Motor neuron (in vitro differentiated cells): ENCODE results near the gene SEMA6A. TPM values are rescaled to one million over a fixed set of nuclear protein-coding genes. Genes with fewer than 3 reads are reported as not detected.
"Not testable (repeated sequence)": the region's sequence is repeated elsewhere in the genome, so short reads cannot be mapped to it uniquely, and the experiment has no call there.

Experiments
- ATAC-seq, 8 experiments: fragments of 200-7000 bp; cut with Tn5 transposase; replicated peaks in 6 of 8; 2 replicates each; pipeline ENCODE4 v1.8.0; 2021; ENCODE audit warnings: mild to moderate bottlenecking in 8 of 8, moderate library complexity in 8 of 8
- H3K27ac ChIP-seq, 2 donors: fragments of 250-450 bp; sonication (Bioruptor Pico); 2 replicates each; pipeline ENCODE4 v1.9.0; 2021; ENCODE audit warnings: antibody characterized with exemption in 2 of 2, mild to moderate bottlenecking in 2 of 2, moderate library complexity in 1 of 2
- H3K4me1 ChIP-seq, 2 donors: fragments of 250-450 bp; sonication (Bioruptor Pico); replicated peaks in 1 of 2; 2 replicates each; pipeline ENCODE4 v1.6.1; 2021; ENCODE audit warnings: antibody characterized with exemption in 2 of 2, mild to moderate bottlenecking in 2 of 2, moderate library complexity in 1 of 2
- H3K4me3 ChIP-seq, 5 donors: fragments of 250-450 bp; sonication (Bioruptor Pico); 2 replicates each; pipeline ENCODE4 v1.9.0; 2021; ENCODE audit warnings: antibody characterized with exemption in 5 of 5, mild to moderate bottlenecking in 5 of 5, moderate library complexity in 4 of 5
- WGBS, 10 experiments: fragments of 450-650 bp; shearing (Covaris generic); methylation state at CpG; one replicate each; pipeline ENCODE4 v1.0.0; 2022; 5-methylcytosine and 5-hydroxymethylcytosine counted together
- in situ Hi-C, 9 experiments: fragments of 400-800 bp; cut with MboI; loops; one replicate each; pipeline ENCODE4 v1.15.0; 2021; ENCODE audit warnings: low sequenced_read_pairs in 9 of 9, low pct_unique_long_range_greater_than_20kb in 2 of 9; ENCODE audit not compliant: unreplicated experiment in 9 of 9
- total RNA-seq, 8 experiments: library from RNA; unstranded; fragments of 300-600 nt; gene quantifications; 2 replicates each; pipeline versions ENCODE4 v1.2.3 to v1.2.4, GENCODE V29; 2022

The SEMA6A gene
- total RNA-seq, 8 experiments from 2014 or later: 2.6 to 35.9 (median 20.0) TPM

DNA sequence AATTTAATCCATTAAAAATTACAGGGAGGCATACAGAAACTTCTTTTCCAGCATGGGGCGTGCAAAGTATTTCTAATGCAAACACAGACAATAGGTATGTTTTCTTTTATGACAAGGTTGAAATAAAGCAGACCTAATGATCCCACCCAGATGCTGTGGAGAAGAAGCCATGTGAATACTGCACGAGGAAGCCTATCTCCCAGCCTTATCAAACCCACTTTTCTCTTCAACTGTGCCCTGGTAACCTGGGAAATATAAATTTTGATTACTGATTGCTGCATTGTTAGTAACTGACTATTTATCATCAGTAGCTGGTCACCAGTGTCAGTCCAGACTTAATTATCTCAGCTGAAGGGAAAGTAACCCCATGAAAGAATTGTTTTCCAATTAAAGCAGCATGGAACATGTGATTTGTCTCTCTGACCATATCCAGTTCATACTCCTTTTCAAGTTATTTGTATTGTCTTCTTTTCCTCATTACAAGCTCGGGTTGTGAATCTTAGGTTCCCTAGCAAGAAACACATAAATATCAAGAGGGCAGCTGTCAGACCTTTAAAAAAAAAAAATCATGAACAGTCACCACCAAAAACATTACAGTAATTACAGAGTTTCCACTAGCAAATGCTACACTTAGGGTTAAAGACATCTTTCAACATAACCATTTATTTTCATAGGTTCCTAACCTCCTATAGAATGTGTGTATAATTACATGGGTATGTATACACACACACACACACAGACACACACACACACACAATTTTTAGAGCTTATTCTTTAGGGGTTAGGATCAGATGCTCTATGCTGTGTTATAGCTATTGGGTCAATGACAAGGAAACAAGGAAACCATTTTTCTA is 50.3 kb downstream of the SEMA6A start:
- Histone ChIP-seq H3K27ac (no peak overlapping the region), H3K4me1 (peaks cover 52 to 66% of the 10 kb centered on the region in 2 donors), H3K4me3 (no peak overlapping the region)
- in situ Hi-C loops: no loop called here
- WGBS, 10 experiments: 14 to 100% (median 50%) methylated on average over 1 to 3 of the region's 3 CpGs; no CpG with 5 or more reads in 1 of the 10 experiments
- peak in 5 of 8 experiments; percentile 62 to 83 (median 74) for ATAC-seq

DNA sequence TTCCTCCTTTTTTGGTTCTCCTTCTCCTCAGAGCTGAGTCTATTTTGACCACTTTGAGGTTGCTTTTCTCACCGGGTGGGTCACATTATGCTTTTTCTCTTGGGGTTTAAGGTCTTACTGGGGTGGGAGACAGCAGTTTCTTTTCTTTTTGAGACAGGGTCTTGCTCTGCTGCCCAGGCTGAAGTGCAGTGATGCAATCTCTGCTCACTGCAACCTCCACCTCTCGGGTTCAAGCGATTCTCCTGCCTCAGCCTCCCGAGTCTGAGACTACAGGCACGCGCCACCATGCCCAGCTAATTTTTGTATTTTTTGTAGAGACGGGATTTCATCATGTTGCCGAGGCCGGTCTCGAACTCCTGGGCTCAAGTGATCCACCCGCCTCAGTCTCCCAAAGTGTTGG is 51.4 kb downstream of the SEMA6A start:
- 20 to 100% (median 98%) methylated on average over 1 to 6 of the region's 11 CpGs; no CpG with 5 or more reads in 1 of the 10 experiments for WGBS, 10 experiments
- in situ Hi-C loops, H3K27ac ChIP-seq, H3K4me3 ChIP-seq, ATAC-seq: not testable (repeated sequence)
- peaks cover 53 to 64% of the 10 kb centered on the region in 2 donors for H3K4me1 ChIP-seq

DNA sequence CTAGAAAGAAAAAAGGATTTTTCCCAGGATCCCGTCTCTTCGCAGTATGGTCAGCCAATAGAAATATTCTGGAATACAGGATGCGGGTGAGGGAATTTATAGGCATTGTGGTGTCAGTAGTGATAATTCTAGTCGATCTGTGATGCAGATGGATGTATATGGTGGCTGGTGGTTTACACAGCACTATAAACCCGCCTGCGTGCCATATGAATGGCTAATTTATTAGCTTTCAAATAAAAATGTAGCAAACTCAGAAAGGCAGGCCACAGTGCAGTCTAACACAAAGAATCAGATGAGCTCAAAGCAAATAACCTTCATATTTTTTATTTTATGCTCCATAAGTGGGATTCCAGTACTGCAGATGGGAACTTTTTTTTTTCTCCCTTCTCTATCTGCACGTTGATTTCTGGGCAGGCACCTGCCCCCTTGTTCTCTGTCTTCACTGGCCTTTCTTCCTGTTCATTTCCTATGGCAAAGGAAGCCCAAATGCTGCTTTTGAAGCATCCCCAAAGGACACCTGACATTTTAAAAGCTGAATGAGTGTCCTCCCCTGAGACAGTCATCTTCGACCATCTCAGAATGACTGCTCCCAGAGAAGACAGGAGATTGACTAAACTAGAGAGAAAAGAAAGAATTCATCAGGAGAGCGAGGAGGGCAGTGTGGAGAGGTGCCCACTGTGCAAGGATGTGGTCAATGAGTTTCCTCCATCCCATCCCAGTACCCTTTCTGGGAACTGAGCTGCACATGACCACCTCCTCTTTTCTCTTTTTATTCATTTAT is 52.1 kb downstream of the SEMA6A start:
- ATAC-seq: peak in 2 of 8 experiments; percentile 7 to 41
- WGBS, 10 experiments: 20 to 86% (median 73%) methylated on average over 1 to 8 of the region's 9 CpGs; no CpG with 5 or more reads in 1 of the 10 experiments
- Histone ChIP-seq H3K4me3 (no peak overlapping the region), H3K27ac (no peak overlapping the region), H3K4me1 (peaks cover 53 to 62% of the 10 kb centered on the region in 2 donors)
- in situ Hi-C loops: no loop called here

DNA sequence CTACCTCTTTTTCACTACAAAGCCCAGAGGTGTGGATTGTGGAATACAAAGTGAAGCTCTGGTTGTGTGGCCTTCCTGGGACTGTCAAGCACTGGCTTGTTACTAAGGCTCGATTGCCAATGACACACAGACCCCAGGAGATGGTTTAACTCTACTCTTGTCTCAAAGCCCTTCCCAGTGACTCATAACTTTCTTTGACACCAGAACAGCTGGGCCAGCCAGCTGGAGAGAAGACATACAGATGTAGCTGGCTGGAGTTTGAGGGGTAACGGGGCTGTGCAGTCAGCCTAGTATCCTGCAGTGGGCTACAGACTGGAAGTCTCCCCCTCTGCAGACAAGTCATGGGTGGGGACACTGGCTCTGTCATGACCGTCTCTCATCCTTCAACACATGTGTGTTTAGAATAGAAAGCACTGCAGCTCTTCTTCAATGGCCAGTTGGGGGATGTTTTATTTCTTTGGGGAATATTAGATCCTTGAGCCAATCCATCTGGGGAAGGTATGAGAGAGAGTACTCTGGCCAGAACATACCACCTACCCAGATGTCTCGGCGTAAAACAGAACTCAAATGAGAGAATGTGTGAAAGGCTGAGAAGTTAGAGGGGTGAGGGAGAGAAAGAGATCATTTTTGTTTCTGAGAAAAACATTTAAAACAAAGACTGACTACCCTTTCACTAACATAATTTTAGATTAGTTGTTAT is 53.3 kb downstream of the SEMA6A start:
- WGBS, 10 experiments: 13 to 100% (median 100%) methylated on average over 1 to 3 of the region's 5 CpGs; no CpG with 5 or more reads in 4 of the 10 experiments
- Histone ChIP-seq H3K27ac (no peak overlapping the region), H3K4me3 (no peak overlapping the region), H3K4me1 (peaks cover 48 to 59% of the 10 kb centered on the region in 2 donors)
- in situ Hi-C loops: no loop called here
- peak in 2 of 8 experiments; percentile 66 to 79 for ATAC-seq

DNA sequence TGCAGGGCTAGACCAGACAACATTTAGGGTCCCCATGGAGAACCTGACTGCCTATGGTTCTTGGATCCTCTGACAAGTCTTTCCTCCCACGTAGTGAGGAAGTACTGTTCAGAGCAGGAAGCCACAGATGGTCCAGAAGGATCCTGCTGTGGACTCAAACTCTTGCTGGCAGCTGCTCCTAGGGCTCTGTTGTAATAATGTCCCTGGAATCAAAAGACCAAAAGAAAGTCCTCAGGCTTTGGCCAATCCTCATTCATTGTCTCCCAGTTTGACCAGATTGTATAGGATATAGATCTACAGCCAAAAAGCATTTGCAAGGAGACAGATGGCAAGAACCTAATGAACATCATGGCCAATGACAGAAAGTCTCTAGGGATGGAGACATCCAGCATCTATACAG is 53.9 kb downstream of the SEMA6A start:
- no peak for ATAC-seq
- Histone ChIP-seq H3K4me1 (peaks cover 49 to 63% of the 10 kb centered on the region in 2 donors), H3K27ac (no peak overlapping the region), H3K4me3 (no peak overlapping the region)
- 0 to 83% (median 13%) methylated on average over 1 of the region's 1 CpG; no CpG with 5 or more reads in 6 of the 10 experiments for WGBS, 10 experiments
- in situ Hi-C loops: no loop called here

DNA sequence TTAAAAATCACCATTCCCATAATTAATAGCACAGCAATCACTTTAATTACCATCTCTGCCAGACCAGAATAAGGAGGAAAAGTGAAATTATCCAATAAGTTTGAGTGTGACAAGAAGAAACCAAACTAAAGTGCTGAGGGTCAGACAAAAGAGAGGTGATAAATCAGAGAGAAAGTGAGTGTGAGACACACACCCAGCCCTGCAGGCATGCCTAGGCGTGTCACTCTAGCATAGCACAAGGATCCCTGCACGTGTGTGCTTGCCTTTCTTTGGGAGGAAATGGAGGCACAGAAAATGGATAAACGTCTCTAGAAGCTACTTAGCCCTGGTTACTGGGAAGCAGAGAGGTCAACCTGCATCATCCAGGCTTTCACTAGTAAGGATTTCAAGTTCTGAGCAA is 56.2 kb downstream of the SEMA6A start:
- Histone ChIP-seq H3K4me1 (peaks cover 37 to 48% of the 10 kb centered on the region in 2 donors), H3K27ac (no peak overlapping the region), H3K4me3 (no peak overlapping the region)
- 0 to 60% (median 37%) methylated on average over 1 to 3 of the region's 3 CpGs; no CpG with 5 or more reads in 6 of the 10 experiments for whole genome bisulfite sequencing, 10 experiments
- ATAC-seq: peak in 6 of 8 experiments; percentile 30 to 67 (median 53)
- in situ Hi-C loops: no loop called here

DNA sequence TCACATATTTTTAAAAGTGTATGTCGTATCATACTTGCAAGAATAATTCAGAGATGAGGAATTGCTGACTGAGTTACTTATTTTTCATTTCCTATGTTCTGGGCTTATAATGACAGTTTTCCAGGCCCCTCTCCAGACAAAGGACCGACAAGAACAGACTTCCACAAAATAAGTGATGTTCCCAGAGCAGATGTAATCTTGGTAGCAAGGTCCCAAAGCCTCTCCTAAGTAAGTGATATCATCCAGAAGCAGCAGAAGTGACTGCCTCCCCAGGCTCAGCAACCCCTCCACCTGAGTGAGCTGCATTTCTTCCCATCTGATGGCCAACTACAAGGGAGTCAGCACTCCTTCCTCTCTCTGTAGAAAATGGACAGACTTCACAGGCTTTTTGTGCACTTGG is 57.1 kb downstream of the SEMA6A start:
- 44 to 100% (median 83%) methylated on average over 1 to 2 of the region's 2 CpGs; no CpG with 5 or more reads in 1 of the 10 experiments for WGBS, 10 experiments
- ATAC-seq: no peak
- H3K27ac ChIP-seq: no peak overlapping the region
- no peak overlapping the region for H3K4me3 ChIP-seq
- H3K4me1 ChIP-seq: peaks cover 32 to 43% of the 10 kb centered on the region in 2 donors
- in situ Hi-C loops: no loop called here

DNA sequence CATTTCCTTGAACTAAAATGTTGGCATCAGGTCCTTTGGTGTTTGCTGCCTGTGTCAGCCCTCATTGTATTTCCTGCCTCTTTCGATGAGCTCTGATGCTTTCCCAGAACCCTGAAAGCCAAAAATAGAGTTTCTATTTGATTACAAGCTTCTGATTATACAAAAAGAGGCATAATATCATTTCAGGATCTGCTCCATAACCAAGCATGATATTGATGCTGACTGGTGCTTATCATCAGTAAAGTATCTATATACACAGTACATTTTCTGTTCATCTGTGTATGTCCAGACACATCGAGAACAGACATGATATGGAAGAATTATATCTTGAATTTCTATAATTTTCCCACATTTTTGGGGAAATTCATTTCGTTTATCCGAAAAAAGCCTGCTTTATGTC is 58.6 kb downstream of the SEMA6A start:
- Histone ChIP-seq H3K4me1 (peaks cover 31 to 41% of the 10 kb centered on the region in 2 donors), H3K4me3 (no peak overlapping the region), H3K27ac (no peak overlapping the region)
- 67 to 100% (median 90%) methylated on average over 1 to 4 of the region's 4 CpGs for WGBS, 10 experiments
- in situ Hi-C loops: no loop called here
- no peak for ATAC-seq

DNA sequence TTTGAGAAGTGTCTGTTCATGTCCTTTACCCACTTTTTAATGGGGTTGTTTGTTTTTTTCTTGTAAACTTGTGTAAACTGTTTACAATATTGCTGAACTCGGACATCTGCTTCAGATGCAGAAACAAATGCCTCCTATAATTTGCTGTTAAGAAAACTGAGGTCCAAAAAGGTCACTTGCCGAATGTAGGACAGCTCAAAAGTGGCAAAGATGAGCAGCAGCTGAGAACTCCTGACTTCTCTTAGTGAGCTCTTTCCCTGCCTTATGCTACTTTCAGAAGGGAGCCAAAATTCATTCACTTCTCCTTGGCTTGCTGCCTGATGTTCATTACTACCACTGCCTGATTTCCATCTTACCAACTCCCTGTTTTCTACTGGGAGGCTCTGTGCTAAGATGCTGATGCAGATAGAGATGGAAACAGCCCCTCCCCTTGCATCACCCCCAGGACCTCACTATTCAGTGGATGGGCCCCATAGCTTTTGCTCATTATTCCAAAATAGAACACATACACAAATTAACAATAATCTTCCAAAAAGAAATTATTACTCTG is 60.1 kb downstream of the SEMA6A start:
- ATAC-seq: peak in 2 of 8 experiments; percentile 56 to 75
- WGBS, 10 experiments: 20 to 100% (median 96%) methylated on average over 1 to 2 of the region's 2 CpGs
- H3K27ac ChIP-seq: no peak overlapping the region
- in situ Hi-C loops: no loop called here
- no peak overlapping the region for H3K4me3 ChIP-seq
- peaks cover 31 to 41% of the 10 kb centered on the region in 2 donors for H3K4me1 ChIP-seq

DNA sequence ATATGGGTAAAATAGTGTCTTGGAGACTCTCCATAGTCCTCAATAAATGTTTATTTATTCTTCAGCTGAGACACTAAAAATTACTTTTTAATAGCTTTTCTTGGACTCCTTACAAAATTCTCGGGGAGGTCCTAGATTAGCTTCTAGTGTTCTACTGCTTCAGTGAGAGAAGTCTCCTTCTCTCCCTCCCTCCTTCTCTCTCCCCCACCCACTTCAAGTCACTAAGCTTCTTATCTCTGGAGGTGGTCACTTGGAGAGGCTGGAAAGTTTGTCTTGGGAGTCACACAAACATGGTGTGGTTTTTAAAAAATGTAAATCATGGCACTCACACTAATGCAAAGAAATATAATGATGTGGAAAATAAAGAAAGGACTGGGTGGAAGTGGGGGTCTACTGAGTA is 64.1 kb downstream of the SEMA6A start:
- in situ Hi-C loops: no loop called here
- 40 to 100% (median 95%) methylated on average over 1 of the region's 1 CpG; no CpG with 5 or more reads in 6 of the 10 experiments for WGBS, 10 experiments
- Histone ChIP-seq H3K4me1 (peaks cover 29 to 35% of the 10 kb centered on the region in 2 donors), H3K27ac (no peak overlapping the region), H3K4me3 (no peak overlapping the region)
- no peak for ATAC-seq

DNA sequence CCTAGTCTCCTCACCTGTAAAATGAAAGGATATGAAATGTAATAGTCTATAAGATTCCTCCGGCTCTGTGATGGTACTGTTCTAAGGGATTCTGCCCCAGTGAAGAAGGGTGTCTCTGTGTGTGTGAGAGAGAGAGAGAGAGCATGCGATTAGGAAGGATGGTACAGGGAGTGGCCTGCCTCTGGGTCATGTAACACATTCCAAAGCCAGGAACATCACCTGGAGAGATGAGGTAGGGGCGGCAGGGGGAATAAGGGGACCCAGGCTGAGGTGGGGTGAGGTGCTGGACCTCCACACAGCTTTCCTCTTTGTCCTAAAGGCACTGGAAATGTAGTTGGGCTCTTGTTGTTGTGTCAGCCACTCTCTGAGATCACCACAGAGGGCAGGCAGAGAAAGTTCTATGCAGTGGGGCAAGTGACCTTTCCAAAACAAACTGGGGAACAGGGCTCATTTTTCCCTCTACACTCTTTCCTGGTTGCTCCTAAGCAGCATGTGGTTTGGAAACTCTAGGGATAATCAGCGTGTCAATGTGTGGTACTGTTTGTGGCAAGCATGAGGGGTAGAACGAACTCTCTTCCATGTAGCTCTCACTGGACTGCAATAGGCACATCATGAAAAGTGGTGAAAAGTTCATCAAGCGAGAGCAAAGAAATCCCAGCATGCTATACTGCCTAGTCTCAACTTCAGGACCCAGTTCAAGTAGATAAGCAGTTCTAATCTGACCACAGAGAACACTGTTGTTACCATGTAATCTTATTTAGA is 65.0 kb downstream of the SEMA6A start:
- H3K27ac ChIP-seq: no peak overlapping the region
- no peak overlapping the region for H3K4me3 ChIP-seq
- WGBS, 10 experiments: 53 to 100% (median 90%) methylated on average over 1 to 4 of the region's 6 CpGs; no CpG with 5 or more reads in 2 of the 10 experiments
- peaks cover 29 to 35% of the 10 kb centered on the region in 2 donors for H3K4me1 ChIP-seq
- no peak for ATAC-seq
- in situ Hi-C loops: no loop called here

DNA sequence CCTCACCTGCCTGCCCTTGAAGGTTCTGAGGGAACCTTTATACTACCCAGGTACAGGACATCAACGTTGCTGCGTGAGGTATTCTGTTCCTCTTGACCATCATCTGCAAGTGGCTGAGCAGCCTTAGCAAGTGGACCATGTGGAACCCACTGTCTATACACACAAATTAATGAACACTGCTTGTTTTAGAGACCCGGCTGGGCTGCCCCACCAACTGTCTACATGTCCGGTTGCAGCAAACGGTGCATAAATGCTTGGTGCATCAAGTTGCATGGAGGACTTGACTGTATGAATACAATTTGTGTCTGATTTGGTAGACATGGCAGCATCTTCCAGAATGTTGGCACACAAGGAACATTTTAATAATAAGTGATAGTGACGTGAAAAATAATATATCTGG is 65.8 kb downstream of the SEMA6A start:
- ATAC-seq: no peak
- Histone ChIP-seq H3K4me3 (no peak overlapping the region), H3K4me1 (peaks cover 29 to 35% of the 10 kb centered on the region in 2 donors), H3K27ac (no peak overlapping the region)
- 78 to 100% (median 91%) methylated on average over 1 to 6 of the region's 6 CpGs; no CpG with 5 or more reads in 2 of the 10 experiments for WGBS, 10 experiments
- in situ Hi-C loops: no loop called here
